ENCODE results near the gene CAMKMT. TPM values are rescaled to one million over a fixed set of nuclear protein-coding genes. Genes with fewer than 3 reads are reported as not detected.

The CAMKMT gene
- total RNA-seq, 1 experiment from 2014 or later: 17.4 TPM

GRCh38 chr2:44793322-44793870 is 431.6 kb downstream of the CAMKMT start:
- H3K36me3 Mint-ChIP-seq (ENCODE audit: insufficient read depth in 1 of 3, low read depth in 3 of 3): peaks cover 0 to 18% (median 5%) of the 10 kb centered on the region in 3 experiments; a peak in 5 of 7 replicates
- Histone ChIP-seq H2AFZ (ENCODE audit: low read length) (no peak overlapping the region), H3K56ac (ENCODE audit: insufficient read length, low read depth, low read length) (no peak overlapping the region), H3K79me1 (ENCODE audit: insufficient read depth, low read depth, low read length, poor library complexity, severe bottlenecking) (no peaks in the 10 kb centered on the region), H3K23me2 (ENCODE audit: insufficient read length, low read depth, low read length, poor library complexity, severe bottlenecking) (no peaks in the 10 kb centered on the region), H2BK15ac (ENCODE audit: low read depth, low read length) (no peak overlapping the region), H3K9ac (ENCODE audit: extremely low read depth, insufficient read length, low read length) (no peak overlapping the region), H3K79me2 (ENCODE audit: insufficient read depth, low read length) (no peaks in the 10 kb centered on the region), H3K4me2 (ENCODE audit: insufficient read depth, insufficient read length, low read length) (no peak overlapping the region), H4K20me1 (ENCODE audit: control insufficient read depth, insufficient read depth, insufficient read length) (no peaks in the 10 kb centered on the region), H3K4ac (ENCODE audit: low read depth, low read length) (no peak overlapping the region), H2BK12ac (ENCODE audit: insufficient read length, low read depth, low read length) (no peak overlapping the region), H4K5ac (ENCODE audit: insufficient read length, low read depth, low read length) (no peak overlapping the region), H2BK5ac (ENCODE audit: insufficient read length, low read length) (no peak overlapping the region), H3K27me3 (ENCODE audit: insufficient read depth, low read length) (no peaks in the 10 kb centered on the region), H4K91ac (ENCODE audit: insufficient read length, low read depth, low read length) (no peak overlapping the region), H3K23ac (ENCODE audit: insufficient read length, low read depth, low read length) (no peak overlapping the region), H4K8ac (replicated peaks; ENCODE audit: insufficient read length, low read depth, low read length) (no peak overlapping the region), H3K27ac (ENCODE audit: insufficient read length, low read depth, low read length) (no peak overlapping the region), H2BK120ac (ENCODE audit: low read depth, low read length, poor library complexity, severe bottlenecking) (no peak overlapping the region), H3K4me1 (ENCODE audit: insufficient read depth, low read length) (peaks cover 5% of the 10 kb centered on the region; the same call in 1 of the 2 replicates), H2BK20ac (ENCODE audit: low read depth, low read length, poor library complexity, severe bottlenecking) (no peak overlapping the region), H3K14ac (ENCODE audit: insufficient read depth, low read length) (no peak overlapping the region), H2AK5ac (ENCODE audit: insufficient read length, low read length) (no peak overlapping the region), H3K18ac (ENCODE audit: insufficient read length, low read depth, low read length) (no peak overlapping the region), H3T11ph (ENCODE audit: low read length) (no peak overlapping the region), H3K9me3 (ENCODE audit: control insufficient read depth, low read depth, low read length) (no peaks in the 10 kb centered on the region)
- H3K4me1 Mint-ChIP-seq: peaks cover 49 to 55% of the 10 kb centered on the region in 2 experiments
- H3K4me3 Mint-ChIP-seq: no peak overlapping the region; a peak in 1 of 5 replicates
- no peak for TF ChIP-seq CTCF (conservative IDR thresholded peaks at IDR 0.05)
- H3K27ac Mint-ChIP-seq: no peak overlapping the region
- H3K9me3 Mint-ChIP-seq: peaks cover 10 to 18% of the 10 kb centered on the region in 2 experiments
- no peak for DNase-seq
- H3K27me3 Mint-ChIP-seq (ENCODE audit: low read depth): peaks cover 6% of the 10 kb centered on the region

All from H9 (cell line).